B cell (primary cell): ENCODE results near the gene CNTNAP2.

ENCODE experiments used
- EZH2 ChIP-seq: IDR thresholded peaks from 2 replicates; pipeline ENCODE4 v1.6.1; 2012; ENCODE audit warnings: borderline replicate concordance, low read depth, mild to moderate bottlenecking, moderate library complexity, low read length; ENCODE audit not compliant: insufficient read depth, poor library complexity, severe bottlenecking
- TF ChIP-seq, protein P1 (sequence below): fragments of 200-600 bp; IDR thresholded peaks from one replicate; pipeline ENCODE4 v1.8.0; 2022; ENCODE audit warnings: antibody characterized with exemption, mild to moderate bottlenecking

DNA sequence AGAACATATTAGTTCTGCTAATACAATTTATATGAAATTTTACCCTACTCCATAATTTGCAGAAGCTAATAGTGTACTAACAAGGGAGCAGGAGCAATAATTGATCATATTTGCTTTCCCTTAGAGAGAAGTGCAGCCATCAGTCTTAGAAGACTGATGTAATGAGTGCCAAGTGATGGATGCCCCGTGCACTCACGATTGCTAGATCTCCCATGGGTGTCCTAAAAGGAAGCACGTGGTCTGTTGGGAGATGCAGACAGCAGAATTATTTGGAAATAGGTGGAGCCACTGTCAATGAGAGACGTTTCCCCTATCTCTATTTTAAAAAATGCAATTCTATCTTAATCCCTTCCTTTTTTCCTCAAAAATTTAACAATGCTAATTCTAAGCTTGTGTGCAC, 1701.7 kb downstream of the CNTNAP2 start:
- no peak for TF ChIP-seq EZH2
- TF ChIP-seq, protein P1, sequence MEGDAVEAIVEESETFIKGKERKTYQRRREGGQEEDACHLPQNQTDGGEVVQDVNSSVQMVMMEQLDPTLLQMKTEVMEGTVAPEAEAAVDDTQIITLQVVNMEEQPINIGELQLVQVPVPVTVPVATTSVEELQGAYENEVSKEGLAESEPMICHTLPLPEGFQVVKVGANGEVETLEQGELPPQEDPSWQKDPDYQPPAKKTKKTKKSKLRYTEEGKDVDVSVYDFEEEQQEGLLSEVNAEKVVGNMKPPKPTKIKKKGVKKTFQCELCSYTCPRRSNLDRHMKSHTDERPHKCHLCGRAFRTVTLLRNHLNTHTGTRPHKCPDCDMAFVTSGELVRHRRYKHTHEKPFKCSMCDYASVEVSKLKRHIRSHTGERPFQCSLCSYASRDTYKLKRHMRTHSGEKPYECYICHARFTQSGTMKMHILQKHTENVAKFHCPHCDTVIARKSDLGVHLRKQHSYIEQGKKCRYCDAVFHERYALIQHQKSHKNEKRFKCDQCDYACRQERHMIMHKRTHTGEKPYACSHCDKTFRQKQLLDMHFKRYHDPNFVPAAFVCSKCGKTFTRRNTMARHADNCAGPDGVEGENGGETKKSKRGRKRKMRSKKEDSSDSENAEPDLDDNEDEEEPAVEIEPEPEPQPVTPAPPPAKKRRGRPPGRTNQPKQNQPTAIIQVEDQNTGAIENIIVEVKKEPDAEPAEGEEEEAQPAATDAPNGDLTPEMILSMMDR, result no peak
